GM19238 (cell line): ENCODE measurements around the gene EPN3.

Source experiments
- DNase-seq: peaks from one replicate; pipeline ENCODE4 v3.0.0; 2011; ENCODE audit warnings: low spot score; ENCODE audit not compliant: insufficient read length

EPN3 gene

DNA sequence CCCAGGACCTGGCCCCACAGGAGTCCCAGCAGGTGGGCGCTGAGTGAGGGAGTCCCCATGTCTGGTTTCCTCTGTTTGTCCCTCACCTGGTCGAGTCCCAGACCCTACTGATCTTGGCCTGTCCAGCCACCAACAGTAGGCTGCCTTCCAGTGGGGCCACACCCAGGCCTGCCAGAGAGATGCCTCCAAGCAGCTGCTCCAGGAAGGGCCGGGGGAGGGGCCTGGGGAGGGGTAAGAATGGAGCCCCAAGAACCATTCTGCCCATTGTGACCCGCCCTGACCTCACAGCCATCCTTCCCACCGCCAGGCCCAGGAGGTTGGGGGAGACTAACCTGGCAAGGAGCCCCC lies 15.2 kb downstream of the EPN3 start:
- DNase-seq, result no peak

DNA sequence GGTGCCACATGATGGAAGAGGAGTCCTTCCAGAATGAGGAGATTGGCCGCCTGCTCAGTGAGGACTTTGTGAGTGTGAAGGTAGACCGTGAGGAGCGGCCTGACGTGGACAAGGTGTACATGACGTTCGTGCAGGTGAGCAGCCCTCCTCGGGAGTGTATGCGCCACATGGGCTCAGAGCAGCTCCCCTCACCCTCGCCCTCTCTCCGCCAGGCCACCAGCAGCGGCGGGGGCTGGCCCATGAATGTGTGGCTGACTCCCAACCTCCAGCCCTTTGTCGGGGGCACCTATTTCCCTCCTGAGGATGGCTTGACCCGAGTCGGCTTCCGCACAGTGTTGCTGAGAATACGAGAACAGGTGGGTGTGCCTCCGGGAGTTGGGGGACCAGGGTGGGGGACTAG lies 16.3 kb downstream of the EPN3 start:
- DNase-seq, result no peak

DNA sequence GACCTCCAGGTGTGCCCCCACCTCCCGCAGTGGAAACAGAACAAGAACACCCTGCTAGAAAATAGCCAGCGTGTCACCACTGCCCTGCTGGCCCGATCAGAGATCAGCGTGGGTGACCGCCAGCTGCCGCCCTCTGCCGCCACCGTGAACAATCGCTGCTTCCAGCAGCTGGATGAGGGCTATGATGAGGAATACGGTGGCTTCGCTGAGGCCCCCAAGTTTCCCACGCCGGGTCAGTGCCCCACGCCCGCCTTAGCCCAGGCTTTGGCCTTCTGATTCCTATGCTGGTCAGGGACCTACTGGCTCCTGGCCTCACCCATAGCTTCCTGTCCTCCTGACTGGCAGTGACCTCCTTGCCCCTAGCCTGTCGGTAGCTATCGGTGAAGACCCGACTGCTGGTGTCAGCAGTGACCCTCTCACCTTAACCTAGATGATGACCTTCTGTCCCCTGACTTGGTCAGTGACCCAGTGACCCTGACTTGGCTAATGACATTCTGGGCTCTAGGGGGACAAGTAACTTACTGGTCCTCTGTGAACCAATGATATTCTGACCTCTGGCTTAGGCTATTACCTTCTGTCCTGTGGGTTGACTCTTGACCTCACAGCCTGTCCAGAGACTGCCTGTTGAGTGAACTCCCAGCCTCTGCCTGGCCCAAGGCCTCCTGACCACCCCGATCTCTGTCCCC lies 16.9 kb downstream of the EPN3 start:
- no peak for DNase-seq

DNA sequence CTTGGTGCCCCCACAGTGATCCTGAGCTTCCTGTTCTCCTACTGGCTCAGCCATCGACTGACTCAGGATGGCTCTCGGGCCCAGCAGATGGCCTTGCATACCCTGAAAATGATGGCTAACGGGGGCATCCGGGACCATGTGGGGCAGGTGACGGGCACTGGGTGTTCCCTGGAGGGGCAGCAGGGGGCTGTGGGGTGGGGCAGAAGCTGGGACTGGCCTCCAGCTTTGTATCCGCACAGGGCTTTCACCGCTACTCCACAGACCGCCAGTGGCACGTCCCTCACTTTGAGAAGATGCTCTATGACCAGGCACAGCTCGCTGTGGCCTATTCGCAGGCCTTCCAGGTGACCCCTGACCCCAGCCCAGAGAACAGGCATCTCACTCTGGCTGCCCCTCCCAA lies 17.4 kb downstream of the EPN3 start:
- no peak for DNase-seq

DNA sequence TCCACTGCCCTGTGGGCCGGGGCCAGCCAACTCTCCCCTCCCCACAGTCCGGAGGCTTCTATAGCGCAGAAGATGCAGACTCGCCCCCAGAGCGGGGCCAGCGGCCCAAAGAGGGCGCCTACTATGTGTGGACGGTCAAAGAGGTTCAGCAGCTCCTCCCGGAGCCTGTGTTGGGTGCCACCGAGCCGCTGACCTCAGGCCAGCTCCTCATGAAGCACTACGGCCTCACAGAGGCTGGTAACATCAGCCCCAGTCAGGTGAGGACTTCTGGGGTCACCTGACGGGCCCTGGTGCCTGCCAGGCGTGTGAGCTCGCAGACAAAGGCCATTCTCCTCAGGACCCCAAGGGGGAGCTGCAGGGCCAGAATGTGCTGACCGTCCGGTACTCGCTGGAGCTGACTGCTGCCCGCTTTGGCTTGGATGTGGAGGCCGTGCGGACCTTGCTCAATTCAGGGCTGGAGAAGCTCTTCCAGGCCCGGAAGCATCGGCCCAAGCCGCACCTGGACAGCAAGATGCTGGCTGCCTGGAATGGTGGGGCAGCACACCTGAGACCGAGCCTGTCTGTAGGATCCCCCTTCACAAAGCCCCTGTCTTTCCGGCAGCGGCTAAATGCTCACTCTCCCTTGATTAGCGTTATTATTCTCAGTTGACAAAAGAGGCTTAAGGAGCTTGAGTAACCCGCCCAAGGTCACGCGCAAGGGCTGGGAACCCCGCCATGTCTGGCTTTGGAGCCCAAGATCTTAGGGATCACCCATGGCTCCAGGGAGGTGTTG lies 18.3 kb downstream of the EPN3 start:
- no peak for DNase-seq

DNA sequence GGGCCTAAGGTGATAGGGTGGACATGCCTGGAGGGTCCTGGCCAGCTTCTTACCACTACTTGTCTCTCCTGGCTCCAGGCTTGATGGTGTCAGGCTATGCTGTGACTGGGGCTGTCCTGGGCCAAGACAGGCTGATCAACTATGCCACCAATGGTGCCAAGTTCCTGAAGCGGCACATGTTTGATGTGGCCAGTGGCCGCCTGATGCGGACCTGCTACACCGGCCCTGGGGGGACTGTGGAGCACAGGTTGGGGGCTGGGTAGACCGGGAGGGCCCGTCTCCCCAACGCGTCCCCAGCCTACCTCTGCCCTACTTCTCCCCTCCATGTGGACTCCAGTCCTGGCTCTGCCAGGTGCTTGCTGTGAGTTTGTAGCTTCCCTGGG lies 18.9 kb downstream of the EPN3 start:
- no peak for DNase-seq

DNA sequence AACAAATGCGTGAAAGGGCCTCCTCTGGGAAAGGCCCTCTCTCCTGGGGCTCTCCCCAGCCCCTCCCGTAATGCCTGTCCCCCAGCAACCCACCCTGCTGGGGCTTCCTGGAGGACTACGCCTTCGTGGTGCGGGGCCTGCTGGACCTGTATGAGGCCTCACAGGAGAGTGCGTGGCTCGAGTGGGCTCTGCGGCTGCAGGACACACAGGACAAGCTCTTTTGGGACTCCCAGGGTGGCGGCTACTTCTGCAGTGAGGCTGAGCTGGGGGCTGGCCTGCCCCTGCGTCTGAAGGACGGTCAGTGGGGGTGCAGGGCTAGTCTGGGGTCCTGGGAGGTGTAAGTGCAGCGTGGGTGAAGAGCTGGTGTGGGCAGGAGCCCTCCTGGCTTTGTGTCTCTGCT lies 19.3 kb downstream of the EPN3 start:
- no peak for DNase-seq

DNA sequence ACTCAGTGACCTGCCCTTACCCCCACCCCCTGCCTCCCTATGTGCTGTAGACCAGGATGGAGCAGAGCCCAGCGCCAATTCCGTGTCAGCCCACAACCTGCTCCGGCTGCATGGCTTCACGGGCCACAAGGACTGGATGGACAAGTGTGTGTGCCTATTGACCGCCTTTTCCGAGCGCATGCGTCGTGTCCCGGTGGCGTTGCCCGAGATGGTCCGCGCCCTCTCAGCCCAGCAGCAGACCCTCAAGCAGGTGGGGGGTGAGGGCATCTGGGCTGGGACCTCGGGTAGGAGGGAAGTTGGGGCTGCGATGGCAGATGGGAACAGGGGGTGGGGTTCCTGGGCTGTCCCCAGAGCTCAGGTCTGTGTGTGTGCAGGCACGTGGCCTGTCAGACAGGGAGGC lies 21.7 kb downstream of the EPN3 start:
- no peak for DNase-seq

DNA sequence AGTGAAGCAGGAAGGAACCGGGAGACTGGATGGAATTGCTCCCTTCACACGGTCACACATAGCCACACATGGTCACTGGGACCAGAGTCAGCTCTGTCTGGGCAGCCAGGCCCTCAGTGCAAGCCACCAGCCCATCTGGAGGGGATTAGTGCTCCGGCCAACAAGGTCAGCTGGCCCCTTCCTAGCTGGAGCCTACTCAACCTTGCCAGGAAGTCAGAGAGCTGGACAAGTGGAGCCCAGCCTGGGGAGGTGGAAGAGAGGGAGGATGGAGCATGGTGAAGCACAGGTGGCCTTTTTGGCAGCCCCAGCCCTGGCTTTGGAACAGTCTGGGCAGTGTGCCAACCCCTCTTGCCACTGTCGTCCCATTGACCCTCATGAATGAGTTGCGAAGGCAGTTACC lies 24.3 kb downstream of the EPN3 start:
- no peak for DNase-seq

DNA sequence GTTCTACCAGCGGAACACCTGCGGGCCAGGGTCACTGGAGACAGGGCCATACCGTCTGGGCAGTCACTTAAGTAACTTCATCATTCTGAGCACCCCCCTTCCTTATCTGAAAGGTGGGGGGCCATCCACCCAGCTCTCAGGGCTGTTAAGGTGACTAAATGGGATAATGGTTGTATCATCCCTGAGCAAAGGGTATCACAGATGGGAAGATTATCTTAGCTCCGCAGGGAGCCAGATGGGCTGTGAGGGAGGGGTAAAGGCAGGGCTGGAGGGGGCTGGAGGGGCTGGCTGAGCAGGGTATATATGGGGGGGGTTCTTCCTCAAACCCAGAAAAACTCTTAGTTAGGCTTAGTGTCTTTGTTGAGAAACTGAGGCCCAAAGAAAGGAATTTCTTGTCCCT lies 25.1 kb downstream of the EPN3 start:
- DNase-seq, result no peak

DNA sequence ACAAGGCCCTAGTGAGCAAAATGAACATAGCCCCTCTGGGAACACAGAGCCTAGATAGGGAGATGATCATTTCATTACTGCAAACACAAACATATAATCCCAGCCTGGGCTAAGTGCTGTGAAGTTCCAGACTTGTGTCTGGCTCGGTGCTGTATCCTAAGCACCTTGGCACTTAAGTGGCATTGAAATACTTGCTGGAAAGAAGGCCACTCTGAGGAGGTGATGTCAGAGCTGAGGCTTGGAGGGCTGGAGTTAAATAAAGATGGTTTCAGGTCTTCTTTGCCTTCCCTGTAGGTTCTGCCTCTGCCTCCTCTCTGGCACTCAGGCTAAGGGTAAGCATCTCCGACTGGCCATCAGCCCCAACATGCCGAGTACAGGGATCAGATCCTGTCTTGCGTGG lies 25.6 kb downstream of the EPN3 start:
- no peak for DNase-seq

DNA sequence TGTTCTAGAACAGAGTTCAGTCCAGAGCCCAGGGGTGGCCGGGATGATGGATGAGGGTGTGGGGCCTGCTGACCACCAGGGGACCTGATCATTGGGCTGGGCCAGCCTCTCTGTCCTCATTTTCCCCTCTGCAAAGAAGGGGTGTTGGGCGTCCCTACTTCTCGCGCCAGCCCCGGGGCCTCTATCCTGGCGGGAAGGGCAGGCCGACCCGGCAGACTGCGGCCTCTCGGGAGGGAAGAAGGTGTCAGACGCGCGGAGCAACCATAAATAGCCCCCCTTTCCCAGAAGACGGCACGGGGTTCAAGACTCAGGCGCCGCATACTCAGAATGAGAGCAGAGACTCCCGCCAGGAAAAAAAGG lies 26.0 kb downstream of the EPN3 start:
- DNase-seq, result no peak

DNA sequence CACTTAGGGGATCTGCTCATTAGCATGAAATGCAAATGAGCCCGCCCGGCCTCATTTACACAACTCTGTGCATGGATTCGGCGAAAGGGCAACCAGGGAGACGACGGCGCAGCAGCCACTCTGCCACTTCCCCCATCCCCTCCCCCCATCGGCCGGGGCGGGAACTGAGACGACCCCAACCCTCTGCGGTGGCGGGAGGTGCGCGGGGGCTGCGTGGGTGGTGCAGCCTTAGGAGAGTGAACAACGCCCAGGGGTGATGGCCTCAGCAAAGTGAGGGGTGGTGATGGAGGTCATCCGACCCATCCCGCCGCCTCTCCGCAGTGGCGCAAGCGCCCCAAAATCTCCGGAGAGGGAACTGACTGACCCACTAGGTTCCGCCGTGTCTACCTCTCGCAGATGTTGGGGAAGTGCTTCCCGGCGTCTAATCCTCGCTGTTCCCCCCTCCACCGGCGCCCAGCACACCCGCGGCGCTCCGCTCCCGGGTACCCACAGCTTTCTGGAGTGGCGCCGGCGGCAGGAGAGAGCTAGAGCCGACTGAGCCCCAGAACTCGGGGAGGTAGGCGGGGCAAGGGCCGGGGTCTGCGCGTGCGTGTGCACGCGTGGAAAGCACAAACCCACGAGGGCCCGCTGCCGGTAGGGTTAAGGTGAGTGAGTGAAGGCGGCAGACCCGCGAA lies 26.5 kb downstream of the EPN3 start:
- DNase-seq, result no peak

DNA sequence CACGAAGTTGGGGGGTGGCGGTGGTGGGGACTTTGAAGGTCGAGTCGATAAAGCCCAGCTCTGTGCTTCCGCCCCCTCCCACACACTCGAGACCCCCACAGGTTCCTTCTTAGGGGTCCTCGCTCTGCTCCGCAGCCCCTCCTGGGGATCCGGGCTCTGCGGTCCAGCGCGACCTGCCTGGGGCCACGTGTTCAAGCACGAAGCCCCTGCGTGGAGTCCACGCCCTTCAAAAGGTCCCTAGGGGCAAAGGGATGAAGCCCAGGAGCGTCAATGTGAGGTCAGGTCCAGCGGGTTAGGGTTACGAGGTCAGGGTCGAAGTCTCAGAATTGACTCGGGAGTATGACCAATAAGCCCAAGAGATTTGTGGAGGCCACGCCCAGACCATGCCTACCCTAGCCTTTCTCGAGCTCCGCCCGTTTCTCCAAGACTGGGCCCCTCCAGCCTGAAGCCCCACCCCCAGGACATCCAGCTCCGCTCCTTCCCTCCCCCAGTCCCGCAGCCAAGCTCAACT lies 27.2 kb downstream of the EPN3 start:
- no peak for DNase-seq

DNA sequence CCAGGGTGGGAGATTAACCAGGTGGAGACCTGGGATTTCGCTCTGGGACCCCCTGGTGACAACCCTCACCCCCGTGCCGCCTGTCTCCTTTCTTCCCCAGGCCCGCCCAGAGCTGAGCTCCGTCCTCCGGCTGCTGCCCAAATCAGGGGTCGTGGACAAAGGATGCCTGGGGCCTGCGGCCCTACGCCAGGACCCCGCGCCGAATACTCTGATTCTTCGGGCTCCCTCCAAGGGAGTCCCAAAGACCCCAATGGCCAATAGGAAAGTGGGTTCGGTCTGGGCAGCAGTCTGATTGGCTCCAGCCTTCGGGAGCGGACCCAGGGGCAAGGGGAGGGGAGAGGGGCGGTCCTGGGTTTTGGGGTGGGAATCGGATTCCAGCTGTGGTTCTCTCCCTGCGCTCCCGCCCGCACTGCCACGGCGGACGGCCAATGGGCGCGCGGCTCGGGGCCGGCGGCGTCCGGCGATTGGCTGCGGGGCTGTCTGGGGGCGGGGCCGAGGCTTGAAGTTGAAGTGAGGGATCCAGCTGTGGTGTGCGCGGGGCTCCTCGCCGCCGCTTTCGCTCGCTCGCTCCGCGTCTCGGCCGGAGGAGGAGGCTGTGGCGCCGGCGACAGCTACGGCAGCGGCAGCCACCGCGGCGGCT lies 27.8 kb downstream of the EPN3 start, which contains the start of gene CACNA1G:
CACNA1G (plus strand) TSS at position 531 of the 640 bp plus-strand sequence. CDS start 745 bp downstream, outside the sequence.
- DNase-seq, result peak; percentile 96

DNA sequence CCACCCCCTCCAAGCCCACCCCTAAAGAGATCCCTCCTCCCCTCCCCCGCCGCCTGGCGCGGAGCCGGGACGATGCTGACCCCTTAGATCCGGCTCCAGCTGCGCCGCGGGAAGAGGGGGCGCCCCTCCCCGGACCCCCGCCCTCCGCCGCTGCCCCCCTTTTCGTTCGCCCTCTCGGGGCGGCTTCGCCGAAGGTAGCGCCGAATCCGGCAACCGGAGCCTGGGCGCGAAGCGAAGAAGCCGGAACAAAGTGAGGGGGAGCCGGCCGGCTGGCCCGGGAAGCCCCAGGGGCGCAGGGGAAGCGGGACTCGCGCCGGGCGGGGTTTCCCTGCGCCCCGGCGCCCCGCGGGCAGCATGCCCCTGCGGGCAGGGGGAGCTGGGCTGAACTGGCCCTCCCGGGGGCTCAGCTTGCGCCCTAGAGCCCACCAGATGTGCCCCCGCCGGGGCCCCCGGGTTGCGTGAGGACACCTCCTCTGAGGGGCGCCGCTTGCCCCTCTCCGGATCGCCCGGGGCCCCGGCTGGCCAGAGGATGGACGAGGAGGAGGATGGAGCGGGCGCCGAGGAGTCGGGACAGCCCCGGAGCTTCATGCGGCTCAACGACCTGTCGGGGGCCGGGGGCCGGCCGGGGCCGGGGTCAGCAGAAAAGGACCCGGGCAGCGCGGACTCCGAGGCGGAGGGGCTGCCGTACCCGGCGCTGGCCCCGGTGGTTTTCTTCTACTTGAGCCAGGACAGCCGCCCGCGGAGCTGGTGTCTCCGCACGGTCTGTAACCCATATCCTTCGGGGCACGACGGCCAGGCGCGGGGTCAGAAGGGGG lies 28.6 kb downstream of the EPN3 start:
- DNase-seq, result no peak

DNA sequence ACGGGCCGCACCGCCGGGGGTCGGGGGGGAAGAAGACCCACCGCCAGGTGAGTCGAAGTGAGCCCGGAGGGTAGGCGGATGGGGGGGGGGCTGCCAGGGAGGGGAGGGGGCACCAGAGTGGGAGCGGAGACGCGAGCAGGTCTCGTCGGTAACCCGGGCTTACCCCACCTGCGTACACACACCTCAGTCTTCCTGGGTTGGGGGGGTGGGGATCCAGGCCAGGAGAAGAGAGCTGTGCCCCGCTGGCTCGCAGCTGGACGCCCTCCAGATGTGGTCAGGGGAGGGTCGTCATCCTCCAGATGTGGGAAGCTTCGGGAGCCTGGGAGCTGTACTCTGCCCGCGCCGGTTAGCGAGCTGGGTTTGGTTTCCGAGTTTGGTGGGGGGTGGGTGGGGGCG lies 29.2 kb downstream of the EPN3 start:
- no peak for DNase-seq

DNA sequence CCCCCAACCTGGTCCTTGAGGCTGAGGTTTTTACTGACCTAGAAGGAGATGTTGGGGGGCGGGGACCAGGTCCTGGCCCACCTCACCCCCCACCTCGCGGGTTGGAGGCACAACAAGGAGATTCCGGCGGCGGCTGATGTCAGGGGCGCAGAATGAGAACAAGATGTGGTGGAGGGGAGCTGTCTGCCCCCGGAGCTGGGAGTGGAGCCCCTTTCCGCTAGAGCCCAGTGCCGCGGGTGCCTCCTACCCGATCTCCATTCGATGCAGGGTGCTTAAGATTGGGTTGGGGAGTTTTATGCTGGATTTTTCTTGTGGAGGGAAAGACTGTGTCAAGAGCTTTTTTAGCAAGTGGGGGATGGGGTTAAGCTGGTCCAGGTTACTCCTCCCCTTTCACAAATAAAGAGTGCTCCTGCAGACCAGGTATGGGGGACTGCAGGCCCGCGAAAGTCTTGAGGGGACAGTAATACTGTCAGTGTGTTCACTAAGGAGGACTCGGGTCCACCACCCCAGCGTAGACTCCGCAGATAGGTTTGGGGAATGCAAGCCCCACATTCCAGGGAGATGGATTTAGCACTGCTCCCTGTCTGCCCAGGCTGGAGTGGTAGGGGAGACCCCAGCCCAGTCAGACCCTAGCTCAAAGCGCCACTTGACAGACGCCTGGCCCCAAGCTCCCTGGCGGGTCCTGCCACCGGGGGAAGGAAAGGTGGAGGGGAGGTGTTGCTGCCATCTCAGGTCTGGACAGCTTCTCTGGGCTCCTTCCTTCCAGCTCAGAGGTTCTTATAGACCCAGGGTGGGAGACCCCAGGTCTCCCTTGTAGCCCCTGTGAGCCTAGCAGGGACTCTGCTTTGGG lies 29.9 kb downstream of the EPN3 start:
- DNase-seq, result no peak

DNA sequence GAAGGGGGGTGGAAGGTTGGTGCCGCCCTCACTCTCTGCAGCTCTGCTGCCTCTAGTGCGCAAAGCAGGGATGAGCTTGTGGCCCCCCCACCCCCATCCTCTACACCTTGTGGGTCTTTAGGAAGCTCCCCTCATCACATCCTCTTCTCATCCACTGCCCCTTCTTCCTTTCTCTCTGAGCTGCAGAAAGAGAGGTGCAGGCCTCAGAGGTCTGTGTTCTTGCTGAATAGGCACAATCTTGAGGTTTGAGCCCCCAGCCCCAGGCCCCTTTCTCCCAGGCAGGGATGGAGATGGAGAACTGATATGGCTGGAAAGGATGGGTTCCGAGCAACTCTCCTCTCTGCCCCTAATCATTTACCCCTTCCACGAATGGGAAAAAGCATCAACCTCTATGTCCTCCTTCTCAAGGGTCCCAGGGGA lies 30.6 kb downstream of the EPN3 start:
- DNase-seq, result no peak

DNA sequence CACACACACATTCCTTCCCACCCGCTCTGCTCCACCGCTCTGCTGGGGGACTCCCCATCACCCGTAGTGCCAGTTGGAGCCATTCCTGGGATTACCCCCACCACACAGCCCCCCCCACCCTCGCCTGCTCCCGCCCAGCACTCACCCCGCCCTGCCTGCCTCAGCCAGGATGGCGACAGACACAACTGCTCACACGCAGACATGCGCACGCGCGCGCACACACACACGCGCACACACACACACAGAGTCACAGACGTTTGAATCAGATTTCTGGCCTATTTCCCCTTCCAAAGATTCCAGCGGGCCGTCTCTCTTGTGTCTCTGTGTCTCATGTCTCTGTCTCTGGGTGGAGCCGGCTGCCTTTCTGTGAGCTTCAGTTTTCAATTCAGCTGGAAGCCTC lies 32.4 kb downstream of the EPN3 start:
- DNase-seq, result no peak
